ENCODE measurements around the gene TEX264.

GRCh38 chr3:51675201-51675611 lies 4.2 kb downstream of the TEX264 start:
- TF ChIP-seq CTCF (IDR thresholded peaks at IDR 0.05) (no peak), EZH2phosphoT487 (IDR thresholded peaks at IDR 0.05) (no peak)

Data from neural progenitor cell (in vitro differentiated cells).